Right lobe of liver (tissue), 4 donors: ENCODE measurements around the gene DHCR24.

ENCODE experiments used
- CTCF ChIP-seq, 4 donors: fragments of 200-600 bp in 3 of 4; fragments of 450-650 bp in 1 of 4; IDR thresholded peaks; one replicate each; pipeline versions ENCODE4 v1.5.1 to v1.8.0; 2016 to 2022; ENCODE audit warnings: antibody characterized with exemption in 4 of 4, mild to moderate bottlenecking in 2 of 4
- POLR2A ChIP-seq: fragments of 450-650 bp; IDR thresholded peaks from one replicate; pipeline ENCODE4 v1.6.1; 2017; ENCODE audit warnings: antibody characterized with exemption, mild to moderate bottlenecking
- donor health status: DM: no; HTN: no; CAD: no.
- donor health status: DM: no; HTN: no; CAD: no.
- donor health status: DM: no; HTN: yes; CAD: no.

DNA sequence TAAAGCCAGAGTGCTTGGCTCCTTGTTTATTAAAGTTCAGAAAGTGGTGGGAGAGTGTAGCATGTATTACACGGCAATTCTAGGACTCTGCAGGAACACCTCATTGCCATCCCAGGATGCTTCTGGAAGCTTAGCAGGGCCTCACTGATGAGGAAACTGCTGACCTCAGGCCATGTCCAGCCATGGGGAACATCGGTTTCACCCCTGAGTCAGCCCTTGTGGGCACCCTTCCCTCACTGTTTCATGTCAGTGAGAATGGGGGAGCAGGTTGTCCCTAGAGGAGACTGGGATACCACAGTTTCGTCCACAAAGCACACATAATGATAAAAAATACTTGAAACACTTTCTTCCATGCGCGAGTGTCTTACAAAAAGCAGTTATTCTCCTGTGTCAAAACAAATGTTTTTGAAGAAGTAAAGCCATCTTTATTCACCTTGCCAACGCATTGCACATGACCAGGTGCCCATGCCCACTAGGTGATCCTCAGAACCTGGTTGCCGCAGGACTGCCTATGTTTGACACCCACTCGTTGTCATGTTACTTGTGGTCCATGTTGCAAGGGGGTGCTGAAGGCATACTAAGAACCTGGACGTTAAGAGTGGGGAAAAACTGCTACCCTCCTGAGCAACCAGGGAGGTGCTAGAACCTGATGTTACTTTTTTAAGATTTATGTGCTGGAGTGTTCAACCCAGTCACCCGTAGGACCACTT lies 44.6 kb downstream of the DHCR24 start:
- TF ChIP-seq CTCF (IDR thresholded peaks at IDR 0.05) (no peak), POLR2A (no peak)
